ENCODE results near the gene GHRHR. TPM values are rescaled to one million over a fixed set of nuclear protein-coding genes. Genes with fewer than 3 reads are reported as not detected.

The GHRHR gene
- polyA plus RNA-seq, 2 donors: not detected

DNA sequence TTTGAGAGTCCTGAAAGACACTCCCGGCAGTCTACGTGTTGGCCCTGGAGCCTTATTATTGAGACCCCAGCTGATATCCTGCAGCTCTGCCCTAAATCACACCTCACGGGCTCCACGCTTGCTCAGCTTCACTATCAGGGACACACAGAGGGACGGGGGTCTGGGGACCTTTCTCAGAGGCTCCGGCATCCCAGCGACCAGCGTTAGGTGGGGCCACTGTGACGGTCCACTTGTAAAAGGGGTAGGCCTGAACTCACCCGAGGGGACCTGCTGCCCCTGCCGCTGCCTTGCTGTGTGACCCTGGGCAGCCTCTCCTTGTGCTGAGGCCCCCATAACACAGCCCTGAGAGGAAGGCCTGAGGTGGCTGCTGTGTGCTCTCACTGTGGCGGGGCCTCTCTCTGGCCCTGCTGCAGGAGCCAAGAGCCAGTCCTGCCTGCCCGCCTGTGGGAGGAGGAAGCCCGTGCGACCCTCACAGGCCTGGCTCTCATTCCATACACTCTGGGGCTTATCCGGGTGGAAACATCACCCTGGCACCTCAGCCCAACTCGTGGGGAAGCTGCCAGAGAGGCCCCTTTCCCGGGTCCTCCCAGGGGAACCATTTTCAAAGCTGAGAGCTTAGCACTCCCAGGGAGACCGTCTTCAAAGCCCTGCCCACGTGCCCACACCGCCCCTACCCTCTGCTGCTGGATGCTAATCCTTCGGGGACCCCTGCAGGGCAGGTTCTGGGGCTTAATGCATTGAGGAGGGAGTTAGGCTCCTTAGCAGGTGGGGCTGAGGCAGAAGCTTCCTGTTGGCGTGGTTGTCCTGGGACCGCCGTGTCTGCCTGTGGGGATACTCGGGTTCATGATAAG lies 30.4 kb upstream of the GHRHR start:
- Histone ChIP-seq H3K27ac (ENCODE audit: low read depth in 2 of 2, low read length in 1 of 2) (no peak overlapping the region), H3K9me3 (ENCODE audit: control insufficient read depth in 2 of 2, insufficient read depth in 1 of 2, low read depth in 1 of 2, low read length in 1 of 2) (no peaks in the 10 kb centered on the region), H3K4me3 (ENCODE audit: low read depth in 1 of 2, low read length in 2 of 2) (no peak overlapping the region), H3K27me3 (ENCODE audit: control insufficient read depth in 1 of 2, insufficient read depth in 2 of 2, low read length in 2 of 2) (no peaks in the 10 kb centered on the region), H3K4me1 (ENCODE audit: control insufficient read depth in 2 of 2, insufficient read depth in 2 of 2, low read length in 1 of 2) (no peaks in the 10 kb centered on the region), H3K36me3 (ENCODE audit: control insufficient read depth in 2 of 2, insufficient read depth in 2 of 2, low read length in 1 of 2) (no peaks in the 10 kb centered on the region)
- WGBS, 2 donors: 83 to 85% methylated on average over 26 of the region's 26 CpGs

DNA sequence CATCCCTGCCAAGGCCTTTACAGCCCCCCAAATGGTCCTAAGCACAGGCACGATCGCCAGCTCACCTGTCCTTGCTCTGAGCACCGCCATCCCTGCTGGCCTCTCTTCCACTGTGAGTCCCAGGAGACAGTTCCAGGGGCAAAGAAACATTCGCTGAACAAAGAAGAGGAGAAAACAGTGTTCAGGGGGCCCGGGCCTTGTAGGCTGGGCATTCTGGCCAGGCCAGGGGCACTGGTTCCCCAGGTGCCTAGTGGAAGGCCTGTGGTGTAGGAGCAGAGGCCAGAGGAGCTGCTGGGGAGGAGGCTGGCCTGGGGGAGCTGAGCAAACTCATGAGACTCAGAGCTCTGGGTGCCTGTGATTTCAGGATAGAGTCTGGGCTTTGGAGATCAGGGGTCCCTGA lies 29.5 kb upstream of the GHRHR start:
- Histone ChIP-seq H3K9me3 (ENCODE audit: control insufficient read depth in 2 of 2, insufficient read depth in 1 of 2, low read depth in 1 of 2, low read length in 1 of 2) (no peaks in the 10 kb centered on the region), H3K27me3 (ENCODE audit: control insufficient read depth in 1 of 2, insufficient read depth in 2 of 2, low read length in 2 of 2) (no peaks in the 10 kb centered on the region), H3K4me3 (ENCODE audit: low read depth in 1 of 2, low read length in 2 of 2) (no peak overlapping the region), H3K36me3 (ENCODE audit: control insufficient read depth in 2 of 2, insufficient read depth in 2 of 2, low read length in 1 of 2) (no peaks in the 10 kb centered on the region), H3K4me1 (ENCODE audit: control insufficient read depth in 2 of 2, insufficient read depth in 2 of 2, low read length in 1 of 2) (no peaks in the 10 kb centered on the region), H3K27ac (ENCODE audit: low read depth in 2 of 2, low read length in 1 of 2) (no peak overlapping the region)
- WGBS, 2 donors: 87 to 88% methylated on average over 5 of the region's 5 CpGs

DNA sequence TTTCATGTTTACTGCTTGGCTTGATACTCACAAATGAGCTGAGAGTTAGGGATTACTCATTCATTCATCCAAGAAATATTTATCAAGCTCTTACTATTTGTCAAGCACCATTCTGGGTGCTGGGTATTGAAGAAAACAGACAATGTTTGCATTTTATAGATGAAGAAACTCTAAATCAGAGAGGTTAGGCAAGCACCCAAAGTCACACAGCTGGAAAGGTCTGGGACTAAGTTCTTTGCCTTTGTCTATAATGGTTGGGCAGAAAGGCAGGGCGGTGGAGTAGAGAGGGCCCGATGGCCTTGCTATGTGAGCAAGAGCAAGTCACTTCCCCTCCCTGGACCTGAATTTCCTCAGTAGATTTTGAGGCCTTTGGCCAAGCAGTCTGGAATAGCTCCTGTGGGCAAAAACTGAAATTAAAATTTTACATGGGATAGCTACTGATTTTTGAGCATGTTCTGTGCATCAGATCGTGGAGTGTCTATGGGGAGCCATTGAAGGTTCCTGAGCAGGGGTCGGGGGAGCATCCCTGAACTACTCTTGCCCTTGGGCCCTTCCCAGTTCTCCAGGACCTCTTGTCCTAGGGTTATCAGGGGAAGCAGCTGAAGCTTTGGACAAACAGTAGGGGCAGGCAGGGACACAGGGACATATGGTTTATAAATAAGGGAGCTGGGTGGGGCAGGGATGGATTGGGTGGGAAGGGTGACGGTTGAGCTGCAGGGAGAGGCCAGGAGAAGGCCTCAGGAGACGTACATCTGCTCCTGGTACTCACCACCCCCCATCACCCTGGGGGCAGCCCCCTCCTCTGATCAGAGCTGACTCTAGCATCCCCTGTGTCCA lies 28.8 kb upstream of the GHRHR start:
- Histone ChIP-seq H3K27ac (ENCODE audit: low read depth in 2 of 2, low read length in 1 of 2) (no peak overlapping the region), H3K4me1 (ENCODE audit: control insufficient read depth in 2 of 2, insufficient read depth in 2 of 2, low read length in 1 of 2) (no peaks in the 10 kb centered on the region), H3K27me3 (ENCODE audit: control insufficient read depth in 1 of 2, insufficient read depth in 2 of 2, low read length in 2 of 2) (no peaks in the 10 kb centered on the region), H3K36me3 (ENCODE audit: control insufficient read depth in 2 of 2, insufficient read depth in 2 of 2, low read length in 1 of 2) (no peaks in the 10 kb centered on the region), H3K4me3 (ENCODE audit: low read depth in 1 of 2, low read length in 2 of 2) (no peak overlapping the region), H3K9me3 (ENCODE audit: control insufficient read depth in 2 of 2, insufficient read depth in 1 of 2, low read depth in 1 of 2, low read length in 1 of 2) (no peaks in the 10 kb centered on the region)
- WGBS, 2 donors: 87 to 89% methylated on average over 6 of the region's 6 CpGs

DNA sequence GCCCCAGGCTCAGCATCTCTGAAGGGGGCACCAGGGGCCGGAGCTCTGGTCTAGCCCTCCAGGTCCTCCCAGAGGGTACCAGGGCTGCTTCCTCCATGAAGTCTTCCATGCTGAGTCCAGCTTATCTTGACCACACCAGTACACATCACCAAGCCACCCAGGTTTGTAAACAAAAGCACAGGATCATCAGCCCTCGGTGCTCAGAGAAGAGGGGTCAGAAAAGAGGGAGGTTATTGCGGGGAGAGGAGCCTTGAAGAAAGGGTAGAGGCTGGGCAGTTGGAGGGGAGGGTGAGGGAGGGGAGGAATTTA lies 28.2 kb upstream of the GHRHR start:
- H3K4me3 ChIP-seq (ENCODE audit: low read depth in 1 of 2, low read length in 2 of 2): no peak overlapping the region
- no peaks in the 10 kb centered on the region for H3K27me3 ChIP-seq (ENCODE audit: control insufficient read depth in 1 of 2, insufficient read depth in 2 of 2, low read length in 2 of 2)
- WGBS, 2 donors: 87 to 96% methylated on average over 3 of the region's 3 CpGs
- H3K9me3 ChIP-seq (ENCODE audit: control insufficient read depth in 2 of 2, insufficient read depth in 1 of 2, low read depth in 1 of 2, low read length in 1 of 2): no peaks in the 10 kb centered on the region
- no peaks in the 10 kb centered on the region for H3K36me3 ChIP-seq (ENCODE audit: control insufficient read depth in 2 of 2, insufficient read depth in 2 of 2, low read length in 1 of 2)
- no peaks in the 10 kb centered on the region for H3K4me1 ChIP-seq (ENCODE audit: control insufficient read depth in 2 of 2, insufficient read depth in 2 of 2, low read length in 1 of 2)
- no peak overlapping the region for H3K27ac ChIP-seq (ENCODE audit: low read depth in 2 of 2, low read length in 1 of 2)

DNA sequence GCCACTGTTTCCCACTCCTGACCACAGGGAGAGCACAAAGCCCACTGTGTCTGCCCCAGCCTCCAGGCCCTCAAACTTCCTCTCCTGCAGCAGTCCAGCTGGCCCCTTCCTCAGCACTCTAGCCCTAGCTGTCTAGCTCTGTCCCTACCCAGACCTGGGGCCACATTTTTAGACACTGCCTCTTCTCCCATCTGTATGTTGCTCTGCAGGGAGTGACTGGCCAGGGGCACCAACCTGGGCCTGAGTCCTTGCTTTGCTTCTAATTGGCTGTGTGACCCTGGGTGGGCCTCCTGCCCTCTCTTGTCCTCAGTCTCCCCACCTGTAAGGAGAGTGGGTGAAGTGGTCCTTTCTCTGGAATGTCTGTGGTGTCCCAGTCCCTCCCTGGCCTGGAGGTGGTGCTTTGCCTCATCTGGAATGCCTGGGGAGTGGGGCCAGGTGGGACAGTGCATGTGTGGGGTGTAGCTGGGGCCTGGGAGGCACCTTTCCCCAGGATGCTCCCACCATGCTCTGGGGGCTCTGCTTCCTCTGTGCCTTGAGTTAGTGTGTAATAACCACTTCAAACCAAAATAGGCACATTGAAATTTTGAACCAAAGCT lies 27.0 kb upstream of the GHRHR start:
- no peak overlapping the region for H3K27ac ChIP-seq (ENCODE audit: low read depth in 2 of 2, low read length in 1 of 2)
- no peaks in the 10 kb centered on the region for H3K9me3 ChIP-seq (ENCODE audit: control insufficient read depth in 2 of 2, insufficient read depth in 1 of 2, low read depth in 1 of 2, low read length in 1 of 2)
- H3K4me1 ChIP-seq (ENCODE audit: control insufficient read depth in 2 of 2, insufficient read depth in 2 of 2, low read length in 1 of 2): no peaks in the 10 kb centered on the region
- no peak overlapping the region for H3K4me3 ChIP-seq (ENCODE audit: low read depth in 1 of 2, low read length in 2 of 2)
- H3K27me3 ChIP-seq (ENCODE audit: control insufficient read depth in 1 of 2, insufficient read depth in 2 of 2, low read length in 2 of 2): no peaks in the 10 kb centered on the region
- no peaks in the 10 kb centered on the region for H3K36me3 ChIP-seq (ENCODE audit: control insufficient read depth in 2 of 2, insufficient read depth in 2 of 2, low read length in 1 of 2)

DNA sequence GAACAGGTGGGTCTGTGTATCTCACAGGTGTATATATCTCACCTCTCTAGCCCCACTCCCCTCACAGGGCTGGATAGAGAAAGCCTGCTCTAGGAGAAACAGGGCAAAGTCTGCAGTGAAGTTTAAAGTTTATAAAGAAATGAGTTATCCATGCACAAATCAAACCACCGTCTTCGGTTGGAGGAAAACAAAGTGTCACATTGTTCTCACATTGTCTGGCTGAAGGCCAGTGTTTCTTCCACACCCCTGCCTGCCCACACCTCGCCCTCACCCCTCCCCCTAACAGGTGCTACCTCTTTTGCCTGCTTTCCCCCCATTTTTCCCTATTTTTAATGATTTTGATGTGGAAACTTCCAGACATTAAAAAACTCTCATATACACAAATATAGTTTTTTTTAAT lies 26.3 kb upstream of the GHRHR start:
- H3K4me3 ChIP-seq (ENCODE audit: low read depth in 1 of 2, low read length in 2 of 2): no peak overlapping the region
- no peaks in the 10 kb centered on the region for H3K4me1 ChIP-seq (ENCODE audit: control insufficient read depth in 2 of 2, insufficient read depth in 2 of 2, low read length in 1 of 2)
- no peak overlapping the region for H3K27ac ChIP-seq (ENCODE audit: low read depth in 2 of 2, low read length in 1 of 2)
- no peaks in the 10 kb centered on the region for H3K36me3 ChIP-seq (ENCODE audit: control insufficient read depth in 2 of 2, insufficient read depth in 2 of 2, low read length in 1 of 2)
- H3K9me3 ChIP-seq (ENCODE audit: control insufficient read depth in 2 of 2, insufficient read depth in 1 of 2, low read depth in 1 of 2, low read length in 1 of 2): no peaks in the 10 kb centered on the region
- no peaks in the 10 kb centered on the region for H3K27me3 ChIP-seq (ENCODE audit: control insufficient read depth in 1 of 2, insufficient read depth in 2 of 2, low read length in 2 of 2)
- 36% methylated on average over 3 of the region's 3 CpGs for WGBS, 2 donors

DNA sequence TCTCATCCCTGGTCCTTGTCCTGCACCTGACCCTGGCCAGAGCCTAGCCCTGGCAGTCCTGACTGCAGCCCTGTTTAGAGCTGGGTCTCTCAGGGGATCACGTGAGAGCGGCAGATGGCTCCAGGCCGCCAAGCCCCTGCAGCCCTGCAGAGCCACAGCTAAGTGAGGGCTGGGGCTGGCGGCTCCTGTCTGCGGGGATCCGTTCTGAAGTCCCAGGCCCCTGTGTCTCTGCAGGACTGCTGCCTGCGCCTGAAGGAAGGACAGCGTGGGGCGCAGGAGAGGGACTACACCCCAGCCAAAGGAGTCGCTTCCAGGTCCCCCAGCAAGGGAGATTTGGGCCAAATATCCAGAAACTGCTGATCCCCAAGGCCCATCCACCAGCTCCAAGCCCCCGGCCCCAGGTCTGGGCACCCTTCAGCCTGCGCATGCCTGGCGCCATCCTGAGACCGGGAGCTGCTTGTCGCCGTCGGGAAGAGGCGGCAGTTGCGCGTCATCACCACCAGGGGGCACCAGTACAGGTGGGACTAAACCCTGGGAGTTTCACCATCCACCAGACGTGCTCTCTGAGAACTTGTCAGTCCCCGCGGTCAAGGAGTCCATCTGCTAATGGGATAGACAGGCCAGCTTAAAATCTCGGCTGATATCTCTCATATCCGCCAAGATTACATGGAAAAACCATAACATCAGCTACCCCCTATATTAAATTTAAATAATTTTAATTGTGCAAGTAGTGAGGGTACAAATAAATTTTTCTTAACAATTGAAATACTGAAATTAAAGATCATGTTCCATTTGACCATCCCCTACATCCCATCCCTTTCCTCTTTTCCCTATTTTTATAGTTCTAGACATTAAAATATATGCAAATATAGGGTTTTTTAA lies 25.1 kb upstream of the GHRHR start:
- Histone ChIP-seq H3K27ac (ENCODE audit: low read depth in 2 of 2, low read length in 1 of 2) (no peak overlapping the region), H3K4me3 (ENCODE audit: low read depth in 1 of 2, low read length in 2 of 2) (no peak overlapping the region), H3K27me3 (ENCODE audit: control insufficient read depth in 1 of 2, insufficient read depth in 2 of 2, low read length in 2 of 2) (no peaks in the 10 kb centered on the region), H3K4me1 (ENCODE audit: control insufficient read depth in 2 of 2, insufficient read depth in 2 of 2, low read length in 1 of 2) (no peaks in the 10 kb centered on the region), H3K36me3 (ENCODE audit: control insufficient read depth in 2 of 2, insufficient read depth in 2 of 2, low read length in 1 of 2) (no peaks in the 10 kb centered on the region), H3K9me3 (ENCODE audit: control insufficient read depth in 2 of 2, insufficient read depth in 1 of 2, low read depth in 1 of 2, low read length in 1 of 2) (no peaks in the 10 kb centered on the region)
- WGBS, 2 donors: 19 to 23% methylated on average over 24 to 25 of the region's 25 CpGs

DNA sequence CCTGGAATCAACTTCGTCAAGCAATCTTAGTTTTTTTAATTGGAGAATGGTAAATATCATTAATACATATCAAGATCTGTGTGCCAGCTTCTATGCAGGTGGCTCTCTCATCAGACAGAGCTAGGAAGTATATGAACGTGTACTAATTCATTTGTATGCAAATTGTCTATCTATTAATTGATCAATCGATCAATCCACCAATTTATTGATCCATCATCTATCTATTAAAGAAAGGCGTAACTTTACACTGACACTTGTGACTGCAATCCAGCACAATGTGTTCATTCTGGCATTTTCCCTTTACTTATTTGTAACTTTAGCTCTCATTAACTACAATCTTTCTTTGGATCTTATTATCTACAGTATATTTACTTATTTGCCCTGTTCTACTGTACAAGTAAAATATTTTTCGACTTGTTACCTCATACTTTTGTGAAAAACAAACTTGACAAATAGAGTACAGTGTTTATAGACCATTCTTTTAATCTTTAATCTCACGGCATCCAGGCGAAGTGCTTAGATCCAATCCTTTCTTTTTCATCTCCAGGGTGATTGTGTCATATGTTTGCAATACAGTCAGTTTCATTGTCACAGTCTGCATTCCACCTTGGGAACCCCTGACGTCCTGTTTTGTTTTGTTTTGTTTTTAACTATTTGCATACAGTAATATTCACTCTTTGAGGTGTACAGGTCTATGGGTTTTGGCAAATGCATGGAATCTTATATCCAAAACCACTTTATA lies 22.0 kb upstream of the GHRHR start:
- Histone ChIP-seq H3K36me3 (ENCODE audit: control insufficient read depth in 2 of 2, insufficient read depth in 2 of 2, low read length in 1 of 2) (no peaks in the 10 kb centered on the region), H3K4me1 (ENCODE audit: control insufficient read depth in 2 of 2, insufficient read depth in 2 of 2, low read length in 1 of 2) (no peaks in the 10 kb centered on the region), H3K27me3 (ENCODE audit: control insufficient read depth in 1 of 2, insufficient read depth in 2 of 2, low read length in 2 of 2) (no peaks in the 10 kb centered on the region), H3K27ac (ENCODE audit: low read depth in 2 of 2, low read length in 1 of 2) (no peak overlapping the region), H3K4me3 (ENCODE audit: low read depth in 1 of 2, low read length in 2 of 2) (no peak overlapping the region), H3K9me3 (ENCODE audit: control insufficient read depth in 2 of 2, insufficient read depth in 1 of 2, low read depth in 1 of 2, low read length in 1 of 2) (no peaks in the 10 kb centered on the region)
- WGBS, 2 donors: 45 to 46% methylated on average over 8 of the region's 8 CpGs

DNA sequence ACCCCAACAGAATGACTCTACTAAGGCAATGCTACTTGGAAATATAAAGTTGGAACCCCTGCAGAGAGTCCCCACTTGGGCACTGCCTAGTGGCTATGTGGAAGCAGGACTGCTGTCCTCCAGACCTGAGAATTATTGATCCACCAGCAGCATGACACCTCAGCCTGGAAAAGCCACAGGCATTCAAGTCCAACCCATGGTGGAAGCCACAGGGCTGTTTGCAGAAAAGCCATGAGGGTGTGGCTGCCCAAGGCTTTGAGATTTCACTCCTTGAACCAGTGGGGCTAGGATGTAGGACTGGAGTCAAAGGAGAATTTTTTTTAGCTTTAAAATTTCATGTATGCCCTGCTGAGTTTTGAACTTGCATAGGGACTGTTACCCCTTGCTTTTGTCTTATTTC lies 13.6 kb upstream of the GHRHR start:
- H3K4me1 ChIP-seq (ENCODE audit: control insufficient read depth in 2 of 2, insufficient read depth in 2 of 2, low read length in 1 of 2): no peaks in the 10 kb centered on the region
- no peaks in the 10 kb centered on the region for H3K36me3 ChIP-seq (ENCODE audit: control insufficient read depth in 2 of 2, insufficient read depth in 2 of 2, low read length in 1 of 2)
- H3K4me3 ChIP-seq (ENCODE audit: low read depth in 1 of 2, low read length in 2 of 2): no peak overlapping the region
- no peak overlapping the region for H3K27ac ChIP-seq (ENCODE audit: low read depth in 2 of 2, low read length in 1 of 2)
- H3K27me3 ChIP-seq (ENCODE audit: control insufficient read depth in 1 of 2, insufficient read depth in 2 of 2, low read length in 2 of 2): peaks cover 0 to 6% of the 10 kb centered on the region in 2 donors
- H3K9me3 ChIP-seq (ENCODE audit: control insufficient read depth in 2 of 2, insufficient read depth in 1 of 2, low read depth in 1 of 2, low read length in 1 of 2): no peaks in the 10 kb centered on the region

Data from esophagus (tissue), 2 donors.